A172 (cell line): ENCODE data around the gene TMA7B. TPM values are rescaled to one million over a fixed set of nuclear protein-coding genes. Genes with fewer than 3 reads are reported as not detected.
A peak's percentile ranks its signal among the peaks of the same experiment; 100 is the strongest.

Experiments
- DNase-seq: peaks from one replicate; pipeline ENCODE4 v3.0.0-alpha.2; 2015; ENCODE audit warnings: low spot score
- total RNA-seq: library from RNA; depleted of rRNA; stranded (reverse); fragments of >200 nt; shearing (Covaris generic); gene quantifications from 2 replicates; pipeline ENCODE4 v1.2.3, GENCODE V29; 2014

Gene TMA7B
- total RNA-seq, 1 experiment from 2014 or later: not detected

GRCh38 chr22:39952347-39952746, 7.8 kb upstream of the TMA7B start:
- no peak for DNase-seq

- DNase-seq: no peak
Observed at GRCh38 chr22:39953101-39953500, 7.1 kb upstream of the TMA7B start.

DNA sequence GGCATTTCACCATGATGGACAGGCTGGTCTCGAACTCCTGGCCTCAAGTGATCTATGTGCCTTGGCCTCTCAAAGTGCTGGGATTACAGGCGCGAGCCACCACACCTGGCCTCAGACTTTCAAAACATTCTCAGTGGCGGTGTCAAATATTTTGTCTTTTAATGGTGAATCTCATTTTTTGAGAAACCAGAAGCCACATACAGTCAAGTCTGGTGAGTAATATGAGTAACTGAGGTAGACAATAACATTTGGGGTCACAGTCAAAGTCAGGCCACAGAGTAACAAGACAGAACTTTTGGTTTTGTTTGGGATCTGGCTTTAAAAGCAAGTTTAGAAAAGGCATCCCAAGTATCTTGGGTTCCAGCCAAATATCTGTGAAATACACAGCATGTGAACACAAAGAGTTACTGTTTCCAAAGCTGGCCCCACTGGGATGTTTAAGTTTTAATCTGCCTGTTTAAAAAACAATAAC, 5.6 kb upstream of the TMA7B start:
- DNase-seq: peak; percentile 23

DNA sequence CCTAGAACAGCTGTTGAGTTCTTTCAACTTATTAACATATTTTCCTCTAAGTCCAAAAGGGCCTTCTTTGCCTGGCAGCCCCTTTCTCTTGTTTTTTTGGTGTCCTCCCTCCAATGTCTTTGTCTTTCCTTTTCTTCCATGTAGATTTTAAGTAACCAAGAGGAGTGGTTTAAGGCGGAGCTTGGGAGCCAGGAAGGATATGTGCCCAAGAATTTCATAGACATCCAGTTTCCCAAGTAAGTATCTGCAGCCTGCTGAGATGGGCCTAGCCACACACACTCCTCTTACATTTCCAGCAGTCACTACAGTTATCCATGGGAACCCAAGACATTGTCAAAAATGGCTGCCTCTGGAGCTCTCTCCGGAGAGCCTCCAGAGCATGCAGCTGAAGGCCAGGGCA, 4.5 kb upstream of the TMA7B start:
- no peak for DNase-seq

DNA sequence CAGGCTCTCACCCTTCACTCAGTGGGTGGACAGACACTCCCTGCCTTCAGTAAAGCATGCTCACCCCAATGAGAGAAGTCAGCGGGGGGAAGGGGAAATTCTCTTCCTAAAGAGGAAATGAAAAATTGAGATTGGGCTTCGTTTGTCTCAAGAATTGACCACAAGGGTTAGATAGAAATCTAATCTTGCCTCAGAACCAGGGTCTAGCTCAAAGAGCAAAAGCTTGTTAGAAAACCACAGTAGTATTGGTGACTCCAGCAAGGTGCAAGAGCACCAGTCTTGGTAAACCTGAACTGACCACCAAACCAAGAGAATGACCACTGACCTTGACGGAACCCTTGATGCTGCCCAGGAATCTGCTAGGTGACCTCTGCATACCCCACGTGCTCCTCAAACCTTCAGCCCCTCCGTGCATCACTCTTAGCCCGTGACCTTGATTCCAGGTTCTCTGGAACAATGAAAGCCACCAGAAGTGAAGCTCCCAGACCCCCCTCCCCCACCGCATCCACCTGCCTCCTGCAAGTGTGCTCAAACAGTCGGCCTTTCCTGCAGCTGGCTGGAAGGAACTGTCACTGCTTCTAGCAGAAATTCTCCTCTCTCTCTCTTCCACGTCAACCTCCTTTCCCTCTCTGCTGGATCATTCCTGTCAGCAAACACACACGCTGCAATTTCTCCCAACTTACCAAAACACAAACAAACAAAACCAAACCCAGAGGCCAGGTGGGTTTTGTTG, 3.1 kb upstream of the TMA7B start:
- DNase-seq: no peak

DNA sequence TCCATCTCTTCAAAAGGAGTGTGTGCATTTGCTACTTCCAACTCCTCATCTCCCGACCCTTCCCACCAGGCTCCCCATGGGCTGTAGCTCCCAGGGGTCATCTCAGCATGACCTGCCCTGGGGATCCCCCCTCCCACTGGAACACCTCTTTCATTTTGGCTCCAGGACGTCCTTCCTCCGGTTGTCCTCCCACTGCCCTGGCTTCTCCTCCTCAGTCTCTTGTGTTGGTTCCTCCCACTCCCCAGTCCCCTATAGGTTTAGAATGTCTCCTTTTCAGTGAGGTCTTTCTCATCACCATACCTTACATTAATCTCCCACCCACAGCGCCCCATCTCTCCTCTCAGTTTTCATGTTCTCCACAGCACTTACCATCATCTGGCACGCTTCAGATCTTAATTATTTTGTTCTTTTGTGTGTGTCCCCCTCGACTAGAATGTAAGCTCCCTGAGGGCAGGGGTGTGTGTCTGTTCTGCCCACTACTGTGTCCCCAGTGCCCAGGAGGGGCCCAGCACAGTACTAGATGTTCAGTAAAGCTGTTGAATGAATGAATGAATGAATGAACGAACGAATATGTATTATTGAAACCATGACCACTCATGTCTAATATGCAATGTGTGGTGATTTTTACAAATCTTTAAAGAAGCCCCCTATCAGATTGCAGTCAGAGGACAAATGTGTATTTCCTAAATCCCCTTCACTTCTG, 2.0 kb upstream of the TMA7B start:
- DNase-seq: no peak

GRCh38 chr22:39958949-39959639, 1.1 kb upstream of the TMA7B start:
- DNase-seq: no peak

DNA sequence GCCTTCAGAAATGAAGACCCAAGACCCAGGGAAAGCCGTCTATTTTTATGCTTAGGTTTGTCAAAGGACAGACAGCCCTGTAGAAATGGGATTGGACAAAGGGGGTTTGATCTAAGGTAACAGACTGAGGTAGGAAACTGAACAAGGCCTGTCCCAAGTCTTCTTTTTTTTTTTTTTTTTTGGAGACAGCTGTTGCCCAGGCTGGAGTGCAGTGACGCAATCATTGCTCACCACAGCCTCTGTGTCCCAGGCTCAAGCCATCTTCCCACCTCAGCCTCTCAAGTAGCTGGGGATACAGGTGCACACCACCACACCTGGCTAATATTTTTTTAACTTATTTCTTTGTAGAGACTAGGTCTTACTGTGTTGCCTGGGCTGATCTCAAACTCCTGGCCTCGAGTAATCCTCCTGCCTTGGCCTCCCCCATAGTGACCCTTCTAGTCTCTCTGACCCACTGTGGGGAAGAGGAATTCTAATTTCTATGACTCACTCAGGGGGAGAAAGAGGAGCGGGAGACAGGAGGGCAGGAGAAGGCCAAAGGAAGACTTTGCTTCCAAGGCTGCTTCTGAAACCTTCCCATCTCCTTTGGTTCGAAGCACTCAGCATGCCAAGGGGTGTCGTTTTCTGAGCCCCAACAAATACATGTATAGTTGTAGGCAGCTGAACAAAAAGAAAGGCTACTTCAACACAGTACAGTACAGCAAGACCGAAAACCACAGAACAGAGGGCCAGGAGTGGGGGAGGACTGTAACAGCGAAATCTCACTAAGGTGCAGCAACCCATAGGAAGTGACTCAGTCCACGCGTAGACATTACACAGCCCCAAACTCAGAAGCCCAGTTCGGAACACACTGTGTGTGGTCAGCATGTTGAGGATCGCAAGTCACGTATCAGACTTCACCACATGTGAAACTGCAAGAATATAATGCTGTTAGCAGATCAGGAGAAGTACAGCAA, 872 bp downstream of the TMA7B start:
- peak; percentile 81 for DNase-seq

DNA sequence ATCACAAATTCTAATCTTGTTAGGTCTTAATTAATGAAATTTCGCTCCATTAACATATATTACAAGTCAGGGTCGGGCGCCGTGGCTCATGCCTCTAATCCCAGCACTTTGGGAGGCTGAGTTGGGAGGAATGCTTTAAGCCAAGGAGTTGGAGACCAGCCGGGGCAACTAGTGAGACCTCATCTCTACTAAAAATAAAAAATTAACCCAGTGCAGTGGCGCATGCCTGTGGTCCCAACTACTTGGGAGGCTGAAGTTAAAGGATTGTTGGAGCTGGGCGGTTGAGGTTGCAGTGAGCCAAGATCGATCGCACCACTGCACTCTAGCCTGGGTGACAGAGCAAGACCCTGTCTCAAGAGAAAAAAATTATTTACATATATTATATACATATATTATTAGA, 1.9 kb downstream of the TMA7B start:
- no peak for DNase-seq

- no peak for DNase-seq
Observed at GRCh38 chr22:39965748-39966147, 5.6 kb downstream of the TMA7B start.

DNA sequence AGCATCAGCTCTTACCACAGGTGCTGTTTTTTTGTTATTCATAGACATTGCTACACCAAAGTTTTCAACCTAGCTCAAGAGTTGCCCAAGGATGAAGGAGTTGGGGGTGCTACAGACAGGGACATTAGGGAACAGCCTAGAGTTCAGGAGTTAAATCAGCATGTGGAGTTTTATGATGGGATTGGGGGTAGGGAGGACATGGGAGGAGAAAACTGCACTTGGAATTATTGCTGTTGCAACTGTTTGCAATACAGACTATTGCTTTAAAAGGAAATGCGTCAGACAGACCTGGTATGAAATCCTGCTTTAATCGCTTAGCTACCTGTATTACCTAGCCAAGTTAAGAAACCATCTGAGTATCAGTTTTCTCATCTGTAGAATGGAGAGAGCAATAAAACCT, 6.3 kb downstream of the TMA7B start:
- no peak for DNase-seq

GRCh38 chr22:39967103-39967829, 7.1 kb downstream of the TMA7B start:
- no peak for DNase-seq

GRCh38 chr22:39967996-39968972, 8.1 kb downstream of the TMA7B start:
- DNase-seq: no peak

GRCh38 chr22:39970742-39971141, 10.5 kb downstream of the TMA7B start:
- no peak for DNase-seq

DNA sequence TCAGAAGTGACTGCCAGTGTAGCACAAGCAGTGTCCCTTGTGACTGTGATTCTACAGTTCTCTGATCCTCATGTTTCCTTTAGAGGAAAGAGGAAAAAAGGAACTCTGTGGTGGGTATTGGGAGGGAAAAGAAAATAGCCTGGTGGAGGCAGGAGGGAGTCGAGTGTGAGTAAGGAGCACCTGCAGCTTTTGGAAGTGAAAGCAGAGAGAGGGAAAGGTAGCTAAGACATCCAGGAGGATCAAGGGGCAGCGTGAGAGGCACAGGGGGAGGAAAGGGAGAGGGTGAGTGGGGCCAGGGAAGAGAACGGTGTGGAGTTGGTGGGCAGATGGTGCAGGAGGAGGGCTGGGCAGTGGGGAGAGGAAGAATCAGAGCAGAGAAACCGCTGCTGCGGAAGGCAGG, 12.4 kb downstream of the TMA7B start:
- DNase-seq: no peak

- no peak for DNase-seq
Observed at GRCh38 chr22:39973656-39974055, 13.5 kb downstream of the TMA7B start.

- no peak for DNase-seq
Observed at GRCh38 chr22:39974065-39974464, 13.9 kb downstream of the TMA7B start.

DNA sequence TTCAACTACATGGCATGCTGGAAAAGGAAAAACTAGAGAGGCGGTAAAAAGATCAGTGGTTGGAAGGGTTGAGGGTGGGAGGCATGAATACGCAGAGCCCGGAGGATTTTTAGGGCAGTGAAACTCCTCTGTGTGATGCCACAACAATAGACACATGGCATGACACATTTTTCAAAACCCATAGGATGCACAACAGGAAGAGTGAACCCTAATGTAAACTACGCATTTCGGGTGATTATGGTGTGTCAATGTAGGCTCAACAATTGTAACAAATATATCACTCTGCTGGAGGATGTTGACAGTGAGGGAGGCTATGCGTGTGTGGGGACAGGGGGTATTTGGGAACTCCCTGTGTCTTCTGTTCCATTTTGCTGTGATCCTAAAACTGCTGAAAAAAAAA, 18.9 kb downstream of the TMA7B start:
- DNase-seq: no peak

DNA sequence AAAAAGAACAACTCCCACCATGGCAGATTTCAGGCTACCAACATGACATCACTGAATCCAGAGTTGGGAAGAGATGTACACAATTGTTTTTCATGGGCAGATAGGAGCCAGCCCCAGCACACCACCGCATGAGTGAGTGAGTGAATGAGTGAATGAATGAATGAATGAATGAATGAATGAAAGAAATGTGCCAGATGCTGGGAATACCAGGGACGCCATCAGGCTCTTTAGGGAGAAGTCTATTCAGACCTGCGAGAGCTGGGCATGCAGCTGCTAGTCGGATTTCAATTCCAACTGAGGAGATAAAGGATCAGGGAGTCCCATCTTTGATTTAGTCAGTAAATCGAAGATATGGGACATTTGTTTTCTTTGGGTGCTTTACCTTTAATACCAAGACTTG, 19.3 kb downstream of the TMA7B start:
- DNase-seq: no peak

GRCh38 chr22:39980596-39980995, 20.4 kb downstream of the TMA7B start:
- no peak for DNase-seq
